ENCODE data around the gene A2M.

The A2M gene

GRCh38 chr12:9037431-9037830 is 78.3 kb downstream of the A2M start:
- no peaks in the 10 kb centered on the region for H3K79me1 ChIP-seq (ENCODE audit: low read length)
- no peak overlapping the region for H2BK5ac ChIP-seq (ENCODE audit: low read length)
- no peak overlapping the region for H3K9ac ChIP-seq (ENCODE audit: low read length)
- H3K4me1 ChIP-seq (ENCODE audit: control insufficient read depth, low read depth, low read length): no peaks in the 10 kb centered on the region
- no peak overlapping the region for H2BK15ac ChIP-seq (replicated peaks; ENCODE audit: low read depth)
- no peak overlapping the region for H2AK5ac ChIP-seq (ENCODE audit: low read length)
- H3K23ac ChIP-seq (ENCODE audit: low read length): no peak overlapping the region
- no peak overlapping the region for H4K5ac ChIP-seq (ENCODE audit: low read length)
- no peak overlapping the region for H3K18ac ChIP-seq (ENCODE audit: low read length)
- H3K4me2 ChIP-seq (ENCODE audit: low read length): no peak overlapping the region
- H3K27me3 ChIP-seq (ENCODE audit: insufficient read depth, low read length, poor library complexity): no peaks in the 10 kb centered on the region
- H3K56ac ChIP-seq (ENCODE audit: low read length): no peak overlapping the region
- H3K36me3 ChIP-seq (ENCODE audit: control insufficient read depth, insufficient read depth, low read length): no peaks in the 10 kb centered on the region
- H3K4ac ChIP-seq (ENCODE audit: low read depth, low read length): no peak overlapping the region
- DNase-seq: no peak
- no CpG with 5 or more reads among the region's 3 CpGs for WGBS (ENCODE audit: extremely low coverage, insufficient coverage, low lambda C conversion rate)
- H3K4me3 ChIP-seq (ENCODE audit: low read length): no peak overlapping the region
- no peaks in the 10 kb centered on the region for H3K79me2 ChIP-seq (ENCODE audit: control insufficient read depth, insufficient read depth, low read length)
- no peak overlapping the region for H3K27ac ChIP-seq (ENCODE audit: low read depth, low read length)
- no peak overlapping the region for H2BK120ac ChIP-seq (ENCODE audit: low read depth, low read length)
- H4K8ac ChIP-seq (ENCODE audit: low read depth, low read length): no peak overlapping the region

GRCh38 chr12:9036227-9036626 is 79.5 kb downstream of the A2M start:
- no CpG with 5 or more reads among the region's 6 CpGs for WGBS (ENCODE audit: extremely low coverage, insufficient coverage, low lambda C conversion rate)
- Histone ChIP-seq H2AK5ac (ENCODE audit: low read length) (no peak overlapping the region), H3K79me2 (ENCODE audit: control insufficient read depth, insufficient read depth, low read length) (no peaks in the 10 kb centered on the region), H2BK120ac (ENCODE audit: low read depth, low read length) (no peak overlapping the region), H3K4me3 (ENCODE audit: low read length) (no peak overlapping the region), H3K27me3 (ENCODE audit: insufficient read depth, low read length, poor library complexity) (no peaks in the 10 kb centered on the region), H3K27ac (ENCODE audit: low read depth, low read length) (no peak overlapping the region), H3K4me1 (ENCODE audit: control insufficient read depth, low read depth, low read length) (no peaks in the 10 kb centered on the region), H2BK5ac (ENCODE audit: low read length) (no peak overlapping the region), H3K23ac (ENCODE audit: low read length) (no peak overlapping the region), H4K8ac (ENCODE audit: low read depth, low read length) (no peak overlapping the region), H3K9ac (ENCODE audit: low read length) (no peak overlapping the region), H3K36me3 (ENCODE audit: control insufficient read depth, insufficient read depth, low read length) (no peaks in the 10 kb centered on the region), H3K4ac (ENCODE audit: low read depth, low read length) (no peak overlapping the region), H4K5ac (ENCODE audit: low read length) (no peak overlapping the region), H2BK15ac (replicated peaks; ENCODE audit: low read depth) (no peak overlapping the region), H3K4me2 (ENCODE audit: low read length) (no peak overlapping the region), H3K79me1 (ENCODE audit: low read length) (no peaks in the 10 kb centered on the region), H3K56ac (ENCODE audit: low read length) (no peak overlapping the region), H3K18ac (ENCODE audit: low read length) (no peak overlapping the region)
- DNase-seq: no peak

GRCh38 chr12:9034095-9034494 is 81.6 kb downstream of the A2M start:
- Histone ChIP-seq H3K79me1 (ENCODE audit: low read length) (no peaks in the 10 kb centered on the region), H2BK15ac (replicated peaks; ENCODE audit: low read depth) (no peak overlapping the region), H3K18ac (ENCODE audit: low read length) (no peak overlapping the region), H3K4me2 (ENCODE audit: low read length) (no peak overlapping the region), H2BK5ac (ENCODE audit: low read length) (no peak overlapping the region), H3K9ac (ENCODE audit: low read length) (no peak overlapping the region), H3K27ac (ENCODE audit: low read depth, low read length) (no peak overlapping the region), H3K23ac (ENCODE audit: low read length) (no peak overlapping the region), H2AK5ac (ENCODE audit: low read length) (no peak overlapping the region), H3K4me1 (ENCODE audit: control insufficient read depth, low read depth, low read length) (no peaks in the 10 kb centered on the region), H2BK120ac (ENCODE audit: low read depth, low read length) (no peak overlapping the region), H4K5ac (ENCODE audit: low read length) (no peak overlapping the region), H3K36me3 (ENCODE audit: control insufficient read depth, insufficient read depth, low read length) (no peaks in the 10 kb centered on the region), H3K4me3 (ENCODE audit: low read length) (no peak overlapping the region), H3K56ac (ENCODE audit: low read length) (no peak overlapping the region), H3K4ac (ENCODE audit: low read depth, low read length) (no peak overlapping the region), H3K27me3 (ENCODE audit: insufficient read depth, low read length, poor library complexity) (no peaks in the 10 kb centered on the region), H4K8ac (ENCODE audit: low read depth, low read length) (no peak overlapping the region), H3K79me2 (ENCODE audit: control insufficient read depth, insufficient read depth, low read length) (no peaks in the 10 kb centered on the region)
- no CpG with 5 or more reads among the region's 6 CpGs for WGBS (ENCODE audit: extremely low coverage, insufficient coverage, low lambda C conversion rate)
- no peak for DNase-seq

- Histone ChIP-seq H2BK15ac (replicated peaks; ENCODE audit: low read depth) (no peak overlapping the region), H3K4ac (ENCODE audit: low read depth, low read length) (no peak overlapping the region), H2BK5ac (ENCODE audit: low read length) (no peak overlapping the region), H3K79me1 (ENCODE audit: low read length) (no peaks in the 10 kb centered on the region), H3K36me3 (ENCODE audit: control insufficient read depth, insufficient read depth, low read length) (no peaks in the 10 kb centered on the region), H2BK120ac (ENCODE audit: low read depth, low read length) (no peak overlapping the region), H3K56ac (ENCODE audit: low read length) (no peak overlapping the region), H3K27ac (ENCODE audit: low read depth, low read length) (no peak overlapping the region), H4K8ac (ENCODE audit: low read depth, low read length) (no peak overlapping the region), H3K27me3 (ENCODE audit: insufficient read depth, low read length, poor library complexity) (no peaks in the 10 kb centered on the region), H4K5ac (ENCODE audit: low read length) (no peak overlapping the region), H3K4me2 (ENCODE audit: low read length) (no peak overlapping the region), H3K4me3 (ENCODE audit: low read length) (no peak overlapping the region), H3K18ac (ENCODE audit: low read length) (no peak overlapping the region), H3K4me1 (ENCODE audit: control insufficient read depth, low read depth, low read length) (no peaks in the 10 kb centered on the region), H2AK5ac (ENCODE audit: low read length) (no peak overlapping the region), H3K23ac (ENCODE audit: low read length) (no peak overlapping the region), H3K9ac (ENCODE audit: low read length) (no peak overlapping the region), H3K79me2 (ENCODE audit: control insufficient read depth, insufficient read depth, low read length) (no peaks in the 10 kb centered on the region)
- no peak for DNase-seq
- WGBS (ENCODE audit: extremely low coverage, insufficient coverage, low lambda C conversion rate): no CpG with 5 or more reads among the region's 2 CpGs
Measured at GRCh38 chr12:9033265-9033887, 82.3 kb downstream of the A2M start.

- Histone ChIP-seq H3K9ac (ENCODE audit: low read length) (no peak overlapping the region), H4K8ac (ENCODE audit: low read depth, low read length) (no peak overlapping the region), H2BK5ac (ENCODE audit: low read length) (no peak overlapping the region), H3K27ac (ENCODE audit: low read depth, low read length) (no peak overlapping the region), H3K56ac (ENCODE audit: low read length) (no peak overlapping the region), H3K79me2 (ENCODE audit: control insufficient read depth, insufficient read depth, low read length) (no peaks in the 10 kb centered on the region), H4K5ac (ENCODE audit: low read length) (no peak overlapping the region), H3K4ac (ENCODE audit: low read depth, low read length) (no peak overlapping the region), H3K4me2 (ENCODE audit: low read length) (no peak overlapping the region), H2AK5ac (ENCODE audit: low read length) (no peak overlapping the region), H2BK120ac (ENCODE audit: low read depth, low read length) (no peak overlapping the region), H3K79me1 (ENCODE audit: low read length) (no peaks in the 10 kb centered on the region), H2BK15ac (replicated peaks; ENCODE audit: low read depth) (no peak overlapping the region), H3K4me3 (ENCODE audit: low read length) (no peak overlapping the region), H3K18ac (ENCODE audit: low read length) (no peak overlapping the region), H3K23ac (ENCODE audit: low read length) (no peak overlapping the region), H3K36me3 (ENCODE audit: control insufficient read depth, insufficient read depth, low read length) (no peaks in the 10 kb centered on the region), H3K4me1 (ENCODE audit: control insufficient read depth, low read depth, low read length) (no peaks in the 10 kb centered on the region), H3K27me3 (ENCODE audit: insufficient read depth, low read length, poor library complexity) (no peaks in the 10 kb centered on the region)
- no peak for DNase-seq
- WGBS (ENCODE audit: extremely low coverage, insufficient coverage, low lambda C conversion rate): no CpG with 5 or more reads among the region's 5 CpGs
Measured at GRCh38 chr12:9032202-9032964, 83.3 kb downstream of the A2M start.

All from mesendoderm (in vitro differentiated cells).